H9 (cell line): Measurements from ENCODE around the gene MICOS13. TPM values are rescaled to one million over a fixed set of nuclear protein-coding genes. Genes with fewer than 3 reads are reported as not detected.
A peak's percentile ranks its signal among the peaks of the same experiment; 100 is the strongest.

Experiments
- DNase-seq: peaks from one replicate; pipeline ENCODE4 v3.0.0-alpha.2; 2017
- H2AFZ ChIP-seq: one replicate; pipeline ENCODE4 v1.6.1; 2013; ENCODE audit warnings: mild to moderate bottlenecking, low read length, control low read depth, moderate library complexity
- H2AK5ac ChIP-seq: 2 replicates; pipeline ENCODE4 v1.6.1; 2013; ENCODE audit warnings: low read length, control low read depth, mixed read lengths; ENCODE audit not compliant: insufficient read length
- H2BK120ac ChIP-seq: one replicate; pipeline ENCODE4 v1.6.1; 2013; ENCODE audit warnings: low read depth, mild to moderate bottlenecking, low read length, control low read depth, inconsistent platforms; ENCODE audit not compliant: poor library complexity, severe bottlenecking
- H2BK12ac ChIP-seq: 2 replicates; pipeline ENCODE4 v1.6.1; 2013; ENCODE audit warnings: low read length, control low read depth, mixed read lengths, low read depth; ENCODE audit not compliant: insufficient read length
- H2BK15ac ChIP-seq: 2 replicates; pipeline ENCODE4 v1.6.1; 2013; ENCODE audit warnings: low read depth, low read length, control low read depth
- H2BK20ac ChIP-seq: one replicate; pipeline ENCODE4 v1.6.1; 2013; ENCODE audit warnings: low read depth, mild to moderate bottlenecking, low read length, control low read depth, inconsistent platforms; ENCODE audit not compliant: poor library complexity, severe bottlenecking
- H2BK5ac ChIP-seq: 2 replicates; pipeline ENCODE4 v1.6.1; 2013; ENCODE audit warnings: low read length, control low read depth, mixed read lengths; ENCODE audit not compliant: insufficient read length
- H3K14ac ChIP-seq: 2 replicates; pipeline ENCODE4 v1.6.1; 2013; ENCODE audit warnings: low read length, control low read depth; ENCODE audit not compliant: insufficient read depth
- H3K18ac ChIP-seq: 2 replicates; pipeline ENCODE4 v1.6.1; 2013; ENCODE audit warnings: low read depth, mild to moderate bottlenecking, mixed read lengths, low read length, control low read depth; ENCODE audit not compliant: insufficient read length
- H3K23ac ChIP-seq: 2 replicates; pipeline ENCODE4 v1.6.1; 2013; ENCODE audit warnings: low read length, control low read depth, mixed read lengths, low read depth; ENCODE audit not compliant: insufficient read length
- H3K23me2 ChIP-seq: 2 replicates; pipeline ENCODE4 v1.6.1; 2013; ENCODE audit warnings: low read depth, mild to moderate bottlenecking, mixed read lengths, low read length, control low read depth; ENCODE audit not compliant: insufficient read length, poor library complexity, severe bottlenecking
- H3K27ac ChIP-seq: 2 replicates; pipeline ENCODE4 v1.5.1; 2013; ENCODE audit warnings: low read length, control low read depth, mixed read lengths, low read depth; ENCODE audit not compliant: insufficient read length
- H3K27me3 ChIP-seq: 2 replicates; pipeline ENCODE4 v1.6.1; 2013; ENCODE audit warnings: low read length, control low read depth, inconsistent platforms; ENCODE audit not compliant: insufficient read depth
- H3K4ac ChIP-seq: 2 replicates; pipeline ENCODE4 v1.6.1; 2013; ENCODE audit warnings: low read depth, mild to moderate bottlenecking, control low read depth, inconsistent platforms, low read length, moderate library complexity
- H3K4me1 ChIP-seq: 2 replicates; pipeline ENCODE4 v1.6.1; 2013; ENCODE audit warnings: low read length, control low read depth, inconsistent platforms; ENCODE audit not compliant: insufficient read depth
- H3K4me2 ChIP-seq: 2 replicates; pipeline ENCODE4 v1.6.1; 2013; ENCODE audit warnings: low read length, control low read depth, mixed read lengths; ENCODE audit not compliant: insufficient read length, insufficient read depth
- H3K56ac ChIP-seq: 2 replicates; pipeline ENCODE4 v1.6.1; 2013; ENCODE audit warnings: low read depth, mild to moderate bottlenecking, mixed read lengths, low read length, control low read depth; ENCODE audit not compliant: insufficient read length
- H3K79me1 ChIP-seq: 2 replicates; pipeline ENCODE4 v1.6.1; 2013; ENCODE audit warnings: low read depth, mild to moderate bottlenecking, moderate library complexity, low read length, control low read depth, inconsistent platforms; ENCODE audit not compliant: insufficient read depth, poor library complexity, severe bottlenecking
- H3K79me2 ChIP-seq: 2 replicates; pipeline ENCODE4 v1.6.1; 2013; ENCODE audit warnings: low read length, control low read depth, inconsistent platforms; ENCODE audit not compliant: insufficient read depth
- H3K9ac ChIP-seq: 2 replicates; pipeline ENCODE4 v1.6.1; 2013; ENCODE audit warnings: low read length, control low read depth, mixed read lengths; ENCODE audit not compliant: insufficient read length; ENCODE audit errors: extremely low read depth
- H3K9me3 ChIP-seq: one replicate; pipeline ENCODE4 v1.6.1; 2013; ENCODE audit warnings: low read depth, low read length, inconsistent platforms; ENCODE audit not compliant: control insufficient read depth
- H3T11ph ChIP-seq: one replicate; pipeline ENCODE4 v1.6.1; 2013; ENCODE audit warnings: mild to moderate bottlenecking, low read length, control low read depth, inconsistent platforms
- H4K20me1 ChIP-seq: one replicate; pipeline ENCODE4 v1.6.1; 2013; ENCODE audit not compliant: control insufficient read depth, insufficient read length, insufficient read depth
- H4K5ac ChIP-seq: 2 replicates; pipeline ENCODE4 v1.6.1; 2013; ENCODE audit warnings: low read depth, mild to moderate bottlenecking, mixed read lengths, low read length, control low read depth; ENCODE audit not compliant: insufficient read length
- H4K8ac ChIP-seq: replicated peaks from 2 replicates; pipeline ENCODE4 v1.6.1; 2013; ENCODE audit warnings: low read length, control low read depth, mixed read lengths, low read depth; ENCODE audit not compliant: insufficient read length
- H4K91ac ChIP-seq: 2 replicates; pipeline ENCODE4 v1.6.1; 2013; ENCODE audit warnings: low read depth, mild to moderate bottlenecking, moderate library complexity, mixed read lengths, low read length, control low read depth; ENCODE audit not compliant: insufficient read length
- H3K27ac Mint-ChIP-seq, 3 experiments: 2 replicates in 2 of 3; 3 replicates in 1 of 3; pipeline ENCODE4 v1.8.0; 2020 to 2021; ENCODE audit warnings: mixed read lengths in 3 of 3, mild to moderate bottlenecking in 1 of 3, moderate library complexity in 1 of 3
- H3K27me3 Mint-ChIP-seq: 2 replicates; pipeline ENCODE4 v1.8.0; 2021; ENCODE audit warnings: low read depth, mild to moderate bottlenecking, moderate library complexity, mixed read lengths
- H3K36me3 Mint-ChIP-seq, 3 experiments: 2 replicates in 2 of 3; 3 replicates in 1 of 3; pipeline ENCODE4 v1.8.0; 2020 to 2021; ENCODE audit warnings: low read depth in 3 of 3, mixed read lengths in 3 of 3; ENCODE audit not compliant: insufficient read depth in 1 of 3
- H3K4me1 Mint-ChIP-seq, 2 experiments: 2 replicates each; pipeline ENCODE4 v1.8.0; 2020; ENCODE audit warnings: mixed read lengths in 2 of 2
- H3K4me3 Mint-ChIP-seq, 2 experiments: 2 replicates in 1 of 2; 3 replicates in 1 of 2; pipeline ENCODE4 v1.8.0; 2020 to 2021; ENCODE audit warnings: mild to moderate bottlenecking in 2 of 2, mixed read lengths in 2 of 2, moderate library complexity in 1 of 2
- H3K9me3 Mint-ChIP-seq, 2 experiments: 2 replicates in 1 of 2; 3 replicates in 1 of 2; pipeline ENCODE4 v1.8.0; 2020; ENCODE audit warnings: mild to moderate bottlenecking in 2 of 2, mixed read lengths in 2 of 2, moderate library complexity in 1 of 2
- CTCF ChIP-seq: fragments of 200-600 bp; sonication (generic); conservative IDR thresholded peaks from 3 replicates; pipeline ENCODE4 v1.8.0; 2021; ENCODE audit warnings: antibody characterized with exemption, mild to moderate bottlenecking
- WGBS: extraction: QIAGEN DNeasy Blood & Tissue Kit; methylation state at CpG from one replicate; pipeline ENCODE4 v1.1.7; 2013; ENCODE audit warnings: missing lambda C conversion rate, low lambda C conversion rate, mixed read lengths; ENCODE audit not compliant: insufficient read length; ENCODE audit errors: extremely low coverage; 5-methylcytosine and 5-hydroxymethylcytosine counted together
- total RNA-seq: library from RNA; stranded (reverse); gene quantifications from 2 replicates; pipeline ENCODE4 v1.2.1, GENCODE V29; 2021

The MICOS13 gene
- total RNA-seq, 1 experiment from 2014 or later = 23.8 TPM

GRCh38 chr19:5667751-5668271 lies 12.5 kb downstream of the MICOS13 start:
- H3K18ac ChIP-seq = no peak overlapping the region
- no peak overlapping the region for H3K4ac ChIP-seq
- TF ChIP-seq CTCF = no peak
- no peak overlapping the region for H3K27ac ChIP-seq
- peaks cover 45 to 87% (median 70%) of the 10 kb centered on the region in 3 experiments; a peak in 6 of 7 replicates for H3K36me3 Mint-ChIP-seq
- no peak overlapping the region for H2AK5ac ChIP-seq
- no peak overlapping the region for H3K4me2 ChIP-seq
- H2AFZ ChIP-seq = no peak overlapping the region
- no peaks in the 10 kb centered on the region; the same call in 1 of the 2 replicates for H3K27me3 Mint-ChIP-seq
- H3K4me3 Mint-ChIP-seq = no peak overlapping the region; a peak in 1 of 5 replicates
- H4K5ac ChIP-seq = no peak overlapping the region
- no peak overlapping the region for H2BK20ac ChIP-seq
- H3K23ac ChIP-seq = no peak overlapping the region
- peak overlapping the region; percentile 36 to 94 (median 91); a peak in 4 of 7 replicates for H3K27ac Mint-ChIP-seq
- H3K9ac ChIP-seq = no peak overlapping the region
- WGBS = no CpG with 5 or more reads among the region's 22 CpGs
- H3K27me3 ChIP-seq = no peaks in the 10 kb centered on the region
- no peak overlapping the region for H2BK12ac ChIP-seq
- H3K79me1 ChIP-seq = no peaks in the 10 kb centered on the region
- no peak overlapping the region for H4K8ac ChIP-seq
- H2BK5ac ChIP-seq = no peak overlapping the region
- H3K4me1 ChIP-seq = no peaks in the 10 kb centered on the region
- no peak overlapping the region for H4K91ac ChIP-seq
- H2BK15ac ChIP-seq = no peak overlapping the region
- no peak overlapping the region for H3K14ac ChIP-seq
- H4K20me1 ChIP-seq = peaks cover 4% of the 10 kb centered on the region
- peaks cover 7 to 14% of the 10 kb centered on the region in 2 experiments for H3K4me1 Mint-ChIP-seq
- DNase-seq = peak; percentile 87
- H3K56ac ChIP-seq = no peak overlapping the region
- no peaks in the 10 kb centered on the region for H3K23me2 ChIP-seq
- no peaks in the 10 kb centered on the region for H3K79me2 ChIP-seq
- H3K9me3 ChIP-seq = no peaks in the 10 kb centered on the region
- H3T11ph ChIP-seq = no peak overlapping the region
- no peaks in the 10 kb centered on the region for H3K9me3 Mint-ChIP-seq
- no peak overlapping the region for H2BK120ac ChIP-seq
